Esophagus muscularis mucosa (tissue), 4 donors: ENCODE results near the gene MKRN2OS.

ENCODE experiments used
- CTCF ChIP-seq, 3 experiments: fragments of 200-600 bp in 2 of 3; fragments of 450-650 bp in 1 of 3; sonication (generic) in 2 of 3; IDR thresholded peaks; one replicate each; pipeline ENCODE4 v1.5.1; 2017 to 2019; ENCODE audit warnings: antibody characterized with exemption in 3 of 3, mild to moderate bottlenecking in 2 of 3, moderate library complexity in 1 of 3
- EP300 ChIP-seq: sonication (generic); formaldehyde crosslinking; IDR thresholded peaks from one replicate; pipeline ENCODE4 v1.6.1; 2017; ENCODE audit warnings: antibody characterized with exemption
- POLR2AphosphoS5 ChIP-seq, 2 donors: sonication (generic); formaldehyde crosslinking; IDR thresholded peaks; one replicate each; pipeline ENCODE4 v1.6.1; 2017; ENCODE audit warnings: antibody characterized with exemption in 2 of 2

- no peak for TF ChIP-seq CTCF (IDR thresholded peaks at IDR 0.05)
- TF ChIP-seq EP300: no peak
- TF ChIP-seq POLR2AphosphoS5 (IDR thresholded peaks at IDR 0.05): no peak
Measured at GRCh38 chr3:12506201-12506709, 39.0 kb downstream of the MKRN2OS start.
